Activated naive CD4-positive, alpha-beta T cell treated with anti-CD3 and anti-CD28 coated beads, Interleukin-2, amount 50 U/mL, for 24 hours (primary cell): ENCODE data around the gene INSYN2A.

Experiments
- H3K27ac Mint-ChIP-seq: one replicate; pipeline ENCODE4 v1.8.0; 2021; ENCODE audit warnings: mild to moderate bottlenecking, mixed read lengths
- H3K27me3 Mint-ChIP-seq: one replicate; pipeline ENCODE4 v1.8.0; 2021; ENCODE audit warnings: mixed read lengths
- H3K36me3 Mint-ChIP-seq: one replicate; pipeline ENCODE4 v1.8.0; 2021; ENCODE audit warnings: mixed read lengths
- H3K4me1 Mint-ChIP-seq: one replicate; pipeline ENCODE4 v1.8.0; 2021; ENCODE audit warnings: mixed read lengths
- H3K4me3 Mint-ChIP-seq: one replicate; pipeline ENCODE4 v1.8.0; 2021; ENCODE audit warnings: mild to moderate bottlenecking, mixed read lengths
- H3K9me3 Mint-ChIP-seq: one replicate; pipeline ENCODE4 v1.8.0; 2021; ENCODE audit warnings: mixed read lengths

Gene INSYN2A

GRCh38 chr10:127176649-127177048 is 19.7 kb downstream of the INSYN2A start:
- Mint-ChIP-seq H3K9me3 (no peaks in the 10 kb centered on the region), H3K4me3 (no peak overlapping the region), H3K27me3 (no peaks in the 10 kb centered on the region), H3K27ac (no peak overlapping the region), H3K36me3 (no peaks in the 10 kb centered on the region), H3K4me1 (no peaks in the 10 kb centered on the region)

- H3K4me3 Mint-ChIP-seq = no peak overlapping the region
- no peak overlapping the region for H3K27ac Mint-ChIP-seq
- H3K9me3 Mint-ChIP-seq = no peaks in the 10 kb centered on the region
- H3K27me3 Mint-ChIP-seq = peaks cover 2% of the 10 kb centered on the region
- H3K4me1 Mint-ChIP-seq = no peaks in the 10 kb centered on the region
- H3K36me3 Mint-ChIP-seq = no peaks in the 10 kb centered on the region
Measured at GRCh38 chr10:127175357-127176110, 20.9 kb downstream of the INSYN2A start.

GRCh38 chr10:127174866-127175265 is 21.5 kb downstream of the INSYN2A start:
- H3K9me3 Mint-ChIP-seq = no peaks in the 10 kb centered on the region
- no peak overlapping the region for H3K27ac Mint-ChIP-seq

GRCh38 chr10:127168261-127168660 is 28.1 kb downstream of the INSYN2A start:
- peaks cover 2% of the 10 kb centered on the region for H3K27me3 Mint-ChIP-seq
- H3K4me3 Mint-ChIP-seq = no peak overlapping the region
- H3K4me1 Mint-ChIP-seq = no peaks in the 10 kb centered on the region
- no peaks in the 10 kb centered on the region for H3K36me3 Mint-ChIP-seq
- no peak overlapping the region for H3K27ac Mint-ChIP-seq
- H3K9me3 Mint-ChIP-seq = no peaks in the 10 kb centered on the region

More at GRCh38 chr10:127174866-127175265, 21.5 kb downstream of the INSYN2A start:
- Mint-ChIP-seq H3K4me1 (no peaks in the 10 kb centered on the region), H3K36me3 (no peaks in the 10 kb centered on the region), H3K27me3 (peaks cover 2% of the 10 kb centered on the region), H3K4me3 (no peak overlapping the region)

GRCh38 chr10:127162841-127163240 is 33.5 kb downstream of the INSYN2A start:
- Mint-ChIP-seq H3K36me3 (no peaks in the 10 kb centered on the region), H3K27me3 (peaks cover 5% of the 10 kb centered on the region), H3K4me1 (no peaks in the 10 kb centered on the region), H3K9me3 (no peaks in the 10 kb centered on the region), H3K4me3 (no peak overlapping the region), H3K27ac (no peak overlapping the region)

- Mint-ChIP-seq H3K27me3 (peaks cover 7% of the 10 kb centered on the region), H3K4me1 (no peaks in the 10 kb centered on the region), H3K9me3 (no peaks in the 10 kb centered on the region), H3K4me3 (no peak overlapping the region), H3K36me3 (no peaks in the 10 kb centered on the region), H3K27ac (no peak overlapping the region)
Measured at GRCh38 chr10:127161482-127161881, 34.9 kb downstream of the INSYN2A start.

GRCh38 chr10:127159648-127160245 is 36.6 kb downstream of the INSYN2A start:
- Mint-ChIP-seq H3K36me3 (no peaks in the 10 kb centered on the region), H3K9me3 (no peaks in the 10 kb centered on the region), H3K27me3 (peaks cover 7% of the 10 kb centered on the region), H3K4me1 (no peaks in the 10 kb centered on the region), H3K27ac (no peak overlapping the region), H3K4me3 (no peak overlapping the region)

- Mint-ChIP-seq H3K9me3 (no peaks in the 10 kb centered on the region), H3K4me3 (no peak overlapping the region), H3K27me3 (peaks cover 7% of the 10 kb centered on the region), H3K36me3 (no peaks in the 10 kb centered on the region), H3K4me1 (no peaks in the 10 kb centered on the region), H3K27ac (no peak overlapping the region)
Measured at GRCh38 chr10:127158662-127159061, 37.7 kb downstream of the INSYN2A start.

- H3K27me3 Mint-ChIP-seq = peaks cover 7% of the 10 kb centered on the region
- no peaks in the 10 kb centered on the region for H3K4me1 Mint-ChIP-seq
- no peak overlapping the region for H3K4me3 Mint-ChIP-seq
- no peaks in the 10 kb centered on the region for H3K9me3 Mint-ChIP-seq
- no peaks in the 10 kb centered on the region for H3K36me3 Mint-ChIP-seq
- H3K27ac Mint-ChIP-seq = no peak overlapping the region
Measured at GRCh38 chr10:127157506-127158200, 38.7 kb downstream of the INSYN2A start.

GRCh38 chr10:127157089-127157488 is 39.3 kb downstream of the INSYN2A start:
- Mint-ChIP-seq H3K4me1 (no peaks in the 10 kb centered on the region), H3K27me3 (peaks cover 7% of the 10 kb centered on the region), H3K4me3 (no peak overlapping the region), H3K36me3 (no peaks in the 10 kb centered on the region), H3K27ac (no peak overlapping the region), H3K9me3 (no peaks in the 10 kb centered on the region)

GRCh38 chr10:127154831-127155620 is 41.4 kb downstream of the INSYN2A start:
- Mint-ChIP-seq H3K27me3 (peaks cover 2% of the 10 kb centered on the region), H3K4me3 (no peak overlapping the region), H3K9me3 (no peaks in the 10 kb centered on the region), H3K27ac (no peak overlapping the region), H3K4me1 (no peaks in the 10 kb centered on the region), H3K36me3 (no peaks in the 10 kb centered on the region)

GRCh38 chr10:127153181-127153580 is 43.2 kb downstream of the INSYN2A start:
- no peaks in the 10 kb centered on the region for H3K36me3 Mint-ChIP-seq
- no peaks in the 10 kb centered on the region for H3K4me1 Mint-ChIP-seq
- no peak overlapping the region for H3K27ac Mint-ChIP-seq
- H3K4me3 Mint-ChIP-seq = no peak overlapping the region
- H3K9me3 Mint-ChIP-seq = no peaks in the 10 kb centered on the region
- H3K27me3 Mint-ChIP-seq = peaks cover 2% of the 10 kb centered on the region

- H3K4me1 Mint-ChIP-seq = no peaks in the 10 kb centered on the region
Measured at GRCh38 chr10:127151981-127152699, 44.3 kb downstream of the INSYN2A start.

GRCh38 chr10:127151541-127151940 is 44.9 kb downstream of the INSYN2A start:
- no peaks in the 10 kb centered on the region for H3K4me1 Mint-ChIP-seq
- H3K9me3 Mint-ChIP-seq = no peaks in the 10 kb centered on the region
- no peaks in the 10 kb centered on the region for H3K36me3 Mint-ChIP-seq
- H3K27me3 Mint-ChIP-seq = peaks cover 2% of the 10 kb centered on the region
- H3K27ac Mint-ChIP-seq = no peak overlapping the region
- no peak overlapping the region for H3K4me3 Mint-ChIP-seq

More at GRCh38 chr10:127151981-127152699, 44.3 kb downstream of the INSYN2A start:
- H3K27me3 Mint-ChIP-seq = peaks cover 2% of the 10 kb centered on the region
- no peaks in the 10 kb centered on the region for H3K36me3 Mint-ChIP-seq
- no peaks in the 10 kb centered on the region for H3K9me3 Mint-ChIP-seq
- no peak overlapping the region for H3K4me3 Mint-ChIP-seq
- no peak overlapping the region for H3K27ac Mint-ChIP-seq

- Mint-ChIP-seq H3K4me1 (no peaks in the 10 kb centered on the region), H3K27me3 (peaks cover 2% of the 10 kb centered on the region), H3K27ac (no peak overlapping the region), H3K9me3 (no peaks in the 10 kb centered on the region), H3K4me3 (no peak overlapping the region), H3K36me3 (no peaks in the 10 kb centered on the region)
Measured at GRCh38 chr10:127150136-127150535, 46.3 kb downstream of the INSYN2A start.
